Suprapubic skin (tissue), 4 donors: ENCODE measurements around the gene CDH4. TPM values are rescaled to one million over a fixed set of nuclear protein-coding genes. Genes with fewer than 3 reads are reported as not detected.
"Not testable (repeated sequence)": the region's sequence is repeated elsewhere in the genome, so short reads cannot be mapped to it uniquely, and the experiment has no call there.

ENCODE experiments used
- DNase-seq, 2 donors: peaks; one replicate each; pipeline ENCODE4 v3.0.0-alpha.2; 2019; ENCODE audit warnings: low spot score in 2 of 2
- H3K27ac ChIP-seq: fragments of 200-600 bp; sonication (generic); one replicate; pipeline ENCODE4 v1.5.1; 2019
- H3K27me3 ChIP-seq: fragments of 200-600 bp; sonication (generic); one replicate; pipeline ENCODE4 v1.5.1; 2019
- H3K36me3 ChIP-seq: fragments of 200-600 bp; sonication (generic); one replicate; pipeline ENCODE4 v1.5.1; 2019
- H3K4me1 ChIP-seq: fragments of 200-600 bp; sonication (generic); one replicate; pipeline ENCODE4 v1.5.1; 2019
- H3K4me3 ChIP-seq: fragments of 200-600 bp; sonication (generic); one replicate; pipeline ENCODE4 v1.5.1; 2019; ENCODE audit warnings: mild to moderate bottlenecking
- H3K9me3 ChIP-seq: fragments of 200-600 bp; sonication (generic); one replicate; pipeline ENCODE4 v1.5.1; 2019
- EP300 ChIP-seq: sonication (generic); formaldehyde crosslinking; IDR thresholded peaks from one replicate; pipeline ENCODE4 v1.6.1; 2017; ENCODE audit warnings: antibody characterized with exemption
- POLR2A ChIP-seq, 2 donors: fragments of 450-650 bp; IDR thresholded peaks; one replicate each; pipeline ENCODE4 v1.6.1; 2017; ENCODE audit warnings: antibody characterized with exemption in 2 of 2, mild to moderate bottlenecking in 2 of 2, moderate library complexity in 2 of 2
- POLR2AphosphoS5 ChIP-seq, 3 donors: sonication (generic); formaldehyde crosslinking; IDR thresholded peaks; one replicate each; pipeline ENCODE4 v1.6.1; 2017; ENCODE audit warnings: antibody characterized with exemption in 3 of 3
- WGBS: methylation state at CpG from one replicate; pipeline ENCODE4 v1.1.5; 2018; 5-methylcytosine and 5-hydroxymethylcytosine counted together
- total RNA-seq, 4 donors: library from RNA; depleted of rRNA; stranded (reverse); fragments of >200 nt; gene quantifications; one replicate each; pipeline ENCODE4 v1.1.0, GENCODE V29; 2016
- TF ChIP-seq, protein P1 (sequence below), 2 donors: fragments of 200-600 bp in 1 of 2; fragments of 450-650 bp in 1 of 2; sonication (generic) in 1 of 2; IDR thresholded peaks; one replicate each; pipeline ENCODE4 v1.5.1; 2016 to 2019; ENCODE audit warnings: antibody characterized with exemption in 2 of 2, mild to moderate bottlenecking in 1 of 2, moderate library complexity in 1 of 2

Gene CDH4
- total RNA-seq, 4 donors from 2014 or later = 0.91 to 5.9 (median 2.6) TPM

DNA sequence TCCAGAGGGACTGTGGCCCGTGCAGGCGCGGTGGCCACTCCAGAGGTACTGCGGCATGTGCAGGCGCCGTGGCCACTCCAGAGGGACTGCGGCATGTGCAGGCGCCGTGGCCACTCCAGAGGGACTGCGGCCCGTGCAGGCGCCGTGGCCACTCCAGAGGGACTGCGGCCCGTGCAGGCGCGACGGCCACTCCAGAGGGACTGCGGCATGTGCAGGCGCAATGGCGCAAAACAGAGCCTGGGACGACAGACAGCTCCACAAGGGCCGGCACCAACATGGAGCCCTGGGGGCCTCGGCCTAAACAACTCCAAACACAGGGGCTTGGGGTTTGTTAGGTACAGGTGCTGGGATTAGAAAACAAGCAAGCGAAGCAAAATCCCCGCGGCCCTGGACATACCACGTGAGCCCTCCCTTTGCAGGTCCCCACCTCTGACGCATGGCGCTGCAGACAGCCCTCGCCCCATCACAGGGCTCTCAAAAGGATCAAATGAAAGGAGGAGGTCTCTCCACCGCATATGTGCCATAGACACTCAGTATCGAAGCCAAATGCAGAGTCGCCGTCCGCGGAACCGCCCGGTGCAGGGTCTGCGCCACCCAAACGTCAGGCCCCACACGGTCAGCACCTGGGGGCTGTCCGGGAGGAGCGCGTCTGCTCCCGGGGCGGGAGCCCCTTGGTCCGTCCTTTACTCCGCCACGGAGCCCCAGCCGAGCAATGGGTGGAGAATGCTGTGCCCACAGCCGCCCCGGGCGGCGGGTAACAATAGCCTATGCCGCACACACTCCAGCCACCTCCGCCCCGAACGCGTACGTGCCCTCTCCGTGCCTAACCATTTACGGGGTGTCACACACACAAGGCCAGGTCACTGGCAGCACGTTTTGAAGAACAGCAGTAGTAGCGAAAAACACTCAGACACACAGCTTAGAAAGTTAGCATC lies 727.9 kb downstream of the CDH4 start:
- no peak overlapping the region for H3K4me3 ChIP-seq
- H3K27ac ChIP-seq = no peak overlapping the region
- 91% methylated on average over 26 of the region's 65 CpGs for WGBS
- no peaks in the 10 kb centered on the region for H3K4me1 ChIP-seq
- DNase-seq = no peak
- peaks cover 46% of the 10 kb centered on the region for H3K36me3 ChIP-seq
- TF ChIP-seq, protein P1, sequence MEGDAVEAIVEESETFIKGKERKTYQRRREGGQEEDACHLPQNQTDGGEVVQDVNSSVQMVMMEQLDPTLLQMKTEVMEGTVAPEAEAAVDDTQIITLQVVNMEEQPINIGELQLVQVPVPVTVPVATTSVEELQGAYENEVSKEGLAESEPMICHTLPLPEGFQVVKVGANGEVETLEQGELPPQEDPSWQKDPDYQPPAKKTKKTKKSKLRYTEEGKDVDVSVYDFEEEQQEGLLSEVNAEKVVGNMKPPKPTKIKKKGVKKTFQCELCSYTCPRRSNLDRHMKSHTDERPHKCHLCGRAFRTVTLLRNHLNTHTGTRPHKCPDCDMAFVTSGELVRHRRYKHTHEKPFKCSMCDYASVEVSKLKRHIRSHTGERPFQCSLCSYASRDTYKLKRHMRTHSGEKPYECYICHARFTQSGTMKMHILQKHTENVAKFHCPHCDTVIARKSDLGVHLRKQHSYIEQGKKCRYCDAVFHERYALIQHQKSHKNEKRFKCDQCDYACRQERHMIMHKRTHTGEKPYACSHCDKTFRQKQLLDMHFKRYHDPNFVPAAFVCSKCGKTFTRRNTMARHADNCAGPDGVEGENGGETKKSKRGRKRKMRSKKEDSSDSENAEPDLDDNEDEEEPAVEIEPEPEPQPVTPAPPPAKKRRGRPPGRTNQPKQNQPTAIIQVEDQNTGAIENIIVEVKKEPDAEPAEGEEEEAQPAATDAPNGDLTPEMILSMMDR (IDR thresholded peaks at IDR 0.05) = no peak
- TF ChIP-seq POLR2AphosphoS5 (IDR thresholded peaks at IDR 0.05) (no peak), EP300 (no peak), POLR2A (IDR thresholded peaks at IDR 0.05) (no peak)
- no peaks in the 10 kb centered on the region for H3K27me3 ChIP-seq
- no peaks in the 10 kb centered on the region for H3K9me3 ChIP-seq

DNA sequence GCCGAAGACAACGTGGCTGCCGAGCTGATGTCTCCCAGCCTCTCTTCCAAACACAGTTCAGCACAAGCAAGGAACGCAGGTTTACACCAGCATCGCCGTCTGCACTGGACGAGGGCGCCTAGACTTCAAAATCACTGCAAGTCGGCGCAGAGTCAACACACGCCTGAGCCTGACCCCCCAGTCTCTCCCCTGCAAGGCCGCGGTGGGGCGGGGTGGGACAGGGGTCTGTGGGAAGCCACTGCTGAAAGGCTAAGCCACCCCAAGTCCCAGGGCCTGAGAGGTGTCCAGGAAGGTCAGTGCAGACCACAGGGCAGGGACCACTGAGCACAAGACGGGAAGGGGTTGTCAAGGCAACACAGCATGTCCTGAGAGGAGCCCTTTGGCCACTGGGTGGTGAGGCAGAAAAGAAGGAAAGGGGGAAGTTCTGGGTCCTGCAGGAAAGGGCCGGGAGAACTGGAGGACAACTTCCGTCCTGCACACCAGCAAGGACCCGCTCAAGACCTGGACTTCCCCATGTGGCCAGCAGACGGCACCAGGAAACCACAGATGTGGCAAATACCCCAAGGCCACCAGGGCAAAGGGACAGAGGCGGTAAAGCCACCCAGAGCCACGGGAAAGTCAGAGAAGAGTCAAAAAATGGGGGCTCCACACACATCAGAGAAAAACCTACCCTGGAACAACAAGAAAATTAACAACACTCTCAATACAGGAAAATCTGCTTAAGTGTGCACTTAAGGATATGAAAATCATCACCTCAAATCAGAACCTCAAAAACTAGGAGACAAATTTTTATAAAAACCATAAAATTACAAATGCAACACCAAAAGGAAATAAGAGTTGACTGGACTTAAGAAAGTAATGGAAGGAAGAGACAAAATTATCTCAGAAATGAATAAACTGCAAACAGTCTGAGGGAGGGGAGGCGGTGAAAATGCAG lies 728.9 kb downstream of the CDH4 start:
- Histone ChIP-seq H3K9me3 (no peaks in the 10 kb centered on the region), H3K27me3 (no peaks in the 10 kb centered on the region), H3K27ac (no peak overlapping the region), H3K36me3 (peaks cover 45% of the 10 kb centered on the region), H3K4me3 (no peak overlapping the region), H3K4me1 (no peaks in the 10 kb centered on the region)
- DNase-seq = no peak
- 70% methylated on average over 19 of the region's 22 CpGs for WGBS
- TF ChIP-seq EP300 = no peak
- TF ChIP-seq, protein P1 (IDR thresholded peaks at IDR 0.05) = peak; percentile 11 to 29

DNA sequence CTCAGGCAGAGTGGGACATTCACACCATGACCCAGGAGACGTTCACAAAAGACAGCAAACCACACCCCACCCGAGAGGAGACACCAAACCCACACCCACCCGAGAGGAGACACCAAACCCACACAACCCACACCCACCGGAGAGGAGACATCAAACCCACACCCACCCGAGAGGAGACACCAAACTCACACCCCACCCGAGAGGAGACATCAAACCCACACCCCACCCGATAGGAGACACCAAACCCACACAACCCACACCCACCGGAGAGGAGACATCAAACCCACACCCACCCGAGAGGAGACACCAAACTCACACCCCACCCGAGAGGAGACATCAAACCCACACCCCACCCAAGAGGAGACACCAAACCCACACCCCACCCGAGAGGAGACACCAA lies 729.6 kb downstream of the CDH4 start:
- H3K4me3 ChIP-seq, H3K27me3 ChIP-seq, H3K27ac ChIP-seq, DNase-seq, H3K9me3 ChIP-seq, H3K4me1 ChIP-seq: not testable (repeated sequence)
- peaks cover 40% of the 10 kb centered on the region for H3K36me3 ChIP-seq
- WGBS = 90% methylated on average over 6 of the region's 11 CpGs

DNA sequence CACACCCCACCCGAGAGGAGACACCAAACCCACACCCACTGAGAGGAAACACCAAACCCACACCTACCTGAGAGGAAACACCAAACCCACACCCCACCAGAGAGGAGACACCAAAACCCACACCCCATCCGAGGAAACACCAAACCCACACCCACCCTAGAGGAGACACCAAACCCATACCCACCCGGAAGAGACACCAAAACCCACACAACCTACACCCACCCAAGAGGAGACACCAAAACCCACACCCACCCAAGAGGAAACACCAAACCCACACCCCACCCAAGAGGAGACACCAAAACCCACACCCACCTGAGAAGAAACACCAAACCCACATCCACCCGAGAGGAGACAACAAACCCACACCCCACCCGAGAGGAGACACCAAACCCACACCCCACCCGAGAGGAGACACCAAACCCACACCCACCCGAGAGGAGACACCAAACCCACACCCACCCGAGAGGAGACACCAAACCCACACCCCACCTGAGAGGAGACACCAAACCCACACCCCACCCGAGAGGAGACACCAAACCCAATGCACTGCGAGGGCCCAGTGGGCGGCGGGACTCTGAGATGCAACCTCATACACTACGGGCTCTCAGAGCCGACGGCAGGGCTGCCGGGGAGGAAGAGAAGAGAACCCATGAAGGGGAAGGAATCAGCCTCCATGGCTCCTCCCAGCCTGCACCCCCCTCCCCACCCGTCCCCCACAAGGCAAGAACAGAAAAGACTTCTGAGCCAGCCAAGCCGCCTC lies 730.3 kb downstream of the CDH4 start:
- Histone ChIP-seq H3K9me3 (no peaks in the 10 kb centered on the region), H3K27me3 (no peaks in the 10 kb centered on the region), H3K4me3 (no peak overlapping the region), H3K4me1 (no peaks in the 10 kb centered on the region), H3K27ac (no peak overlapping the region), H3K36me3 (peaks cover 47% of the 10 kb centered on the region)
- DNase-seq = no peak
- TF ChIP-seq POLR2AphosphoS5 (IDR thresholded peaks at IDR 0.05) (no peak), EP300 (no peak), POLR2A (IDR thresholded peaks at IDR 0.05) (no peak)
- TF ChIP-seq, protein P1 (IDR thresholded peaks at IDR 0.05) = no peak
- WGBS = 82% methylated on average over 12 of the region's 18 CpGs

DNA sequence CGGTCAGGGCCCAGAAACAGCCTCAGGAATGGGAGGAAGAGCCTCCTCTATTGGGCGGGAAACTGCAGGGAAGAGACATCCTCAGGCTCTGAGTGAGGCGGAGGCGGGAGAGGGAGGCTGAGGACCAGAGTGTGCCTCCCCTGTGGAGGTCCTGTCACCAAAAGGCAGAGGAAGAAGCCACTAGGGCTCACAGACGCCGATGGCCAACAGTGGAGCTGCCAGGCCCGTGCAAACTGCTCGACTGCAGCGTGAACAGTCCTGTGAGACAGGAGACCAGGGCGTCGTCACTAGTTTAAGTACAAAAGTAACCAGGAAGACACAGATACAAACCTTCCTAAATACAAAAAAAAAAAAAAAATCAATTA lies 730.9 kb downstream of the CDH4 start:
- Histone ChIP-seq H3K27ac (no peak overlapping the region), H3K36me3 (peaks cover 50% of the 10 kb centered on the region), H3K9me3 (no peaks in the 10 kb centered on the region), H3K4me1 (no peaks in the 10 kb centered on the region), H3K4me3 (no peak overlapping the region), H3K27me3 (no peaks in the 10 kb centered on the region)
- WGBS = 95% methylated on average over 11 of the region's 11 CpGs
- DNase-seq = no peak
- no peak for TF ChIP-seq POLR2AphosphoS5 (IDR thresholded peaks at IDR 0.05)
- no peak for TF ChIP-seq EP300
- TF ChIP-seq, protein P1 (IDR thresholded peaks at IDR 0.05) = no peak
- TF ChIP-seq POLR2A (IDR thresholded peaks at IDR 0.05) = no peak
